ENCODE measurements around the gene KDM6A. TPM values are rescaled to one million over a fixed set of nuclear protein-coding genes. Genes with fewer than 3 reads are reported as not detected.
"Not testable (repeated sequence)": the region's sequence is repeated elsewhere in the genome, so short reads cannot be mapped to it uniquely, and the experiment has no call there.

Gene KDM6A
- total RNA-seq, 1 experiment from 2014 or later = 48.2 TPM

- H3K27me3 ChIP-seq (ENCODE audit: low read length) = no peaks in the 10 kb centered on the region
- H4K20me1 ChIP-seq (ENCODE audit: insufficient read depth, low read depth, low read length) = peaks cover 14% of the 10 kb centered on the region; the same call in 1 of the 2 replicates
- DNase-seq = no peak
- H2AFZ ChIP-seq (ENCODE audit: low read length) = no peak overlapping the region
- H3K4me2 ChIP-seq (ENCODE audit: low read depth, low read length, poor library complexity, severe bottlenecking) = peak overlapping the region; percentile 72
- H3K79me2 ChIP-seq (ENCODE audit: low read length) = peaks cover 88% of the 10 kb centered on the region
- no peaks in the 10 kb centered on the region for H3K9me2 ChIP-seq (replicated peaks; ENCODE audit: insufficient read depth, low read length)
- no peaks in the 10 kb centered on the region for H3K36me3 ChIP-seq (ENCODE audit: insufficient read depth, low read length)
- peak overlapping the region; percentile 88 for H3K27ac ChIP-seq (ENCODE audit: low read length)
- no peak overlapping the region; the same call in 1 of the 2 replicates for H3K9ac ChIP-seq (ENCODE audit: low read length)
- peaks cover 61% of the 10 kb centered on the region for H3K4me1 ChIP-seq (ENCODE audit: low read length)
- no peaks in the 10 kb centered on the region; the same call in 1 of the 2 replicates for H3K9me3 ChIP-seq (ENCODE audit: low read length)
- H3K4me3 ChIP-seq (ENCODE audit: low read length) = peak overlapping the region; percentile 56; the same call in 1 of the 2 replicates
Measured at GRCh38 chrX:44906542-44906941, 33.6 kb downstream of the KDM6A start.

GRCh38 chrX:44908153-44908552, 35.2 kb downstream of the KDM6A start:
- Histone ChIP-seq H3K9ac (ENCODE audit: low read length) (no peak overlapping the region), H3K9me2 (replicated peaks; ENCODE audit: insufficient read depth, low read length) (no peaks in the 10 kb centered on the region), H3K36me3 (ENCODE audit: insufficient read depth, low read length) (no peaks in the 10 kb centered on the region), H3K27me3 (ENCODE audit: low read length) (no peaks in the 10 kb centered on the region), H3K79me2 (ENCODE audit: low read length) (peaks cover 88% of the 10 kb centered on the region), H3K4me1 (ENCODE audit: low read length) (peaks cover 52% of the 10 kb centered on the region), H3K27ac (ENCODE audit: low read length) (0 out of 2 replicates have a peak overlapping the region, but pooled peaks have one; percentile 20), H3K4me3 (ENCODE audit: low read length) (no peak overlapping the region), H3K4me2 (ENCODE audit: low read depth, low read length, poor library complexity, severe bottlenecking) (no peak overlapping the region), H2AFZ (ENCODE audit: low read length) (no peak overlapping the region), H3K9me3 (ENCODE audit: low read length) (no peaks in the 10 kb centered on the region; the same call in 1 of the 2 replicates), H4K20me1 (ENCODE audit: insufficient read depth, low read depth, low read length) (peaks cover 3% of the 10 kb centered on the region; the same call in 1 of the 2 replicates)
- no peak for DNase-seq

GRCh38 chrX:44908827-44909226, 35.8 kb downstream of the KDM6A start:
- H2AFZ ChIP-seq (ENCODE audit: low read length) = no peak overlapping the region
- no peaks in the 10 kb centered on the region for H3K27me3 ChIP-seq (ENCODE audit: low read length)
- peaks cover 87% of the 10 kb centered on the region for H3K79me2 ChIP-seq (ENCODE audit: low read length)
- no peak overlapping the region for H3K4me2 ChIP-seq (ENCODE audit: low read depth, low read length, poor library complexity, severe bottlenecking)
- H3K27ac ChIP-seq (ENCODE audit: low read length) = no peak overlapping the region
- no peaks in the 10 kb centered on the region for H3K36me3 ChIP-seq (ENCODE audit: insufficient read depth, low read length)
- H4K20me1 ChIP-seq (ENCODE audit: insufficient read depth, low read depth, low read length) = no peaks in the 10 kb centered on the region
- H3K9ac ChIP-seq (ENCODE audit: low read length) = no peak overlapping the region
- H3K9me3 ChIP-seq (ENCODE audit: low read length) = no peaks in the 10 kb centered on the region; the same call in 1 of the 2 replicates
- H3K4me1 ChIP-seq (ENCODE audit: low read length) = peaks cover 46% of the 10 kb centered on the region
- no peak for DNase-seq
- H3K9me2 ChIP-seq (replicated peaks; ENCODE audit: insufficient read depth, low read length) = no peaks in the 10 kb centered on the region
- no peak overlapping the region for H3K4me3 ChIP-seq (ENCODE audit: low read length)

- not testable (repeated sequence) for H3K4me2 ChIP-seq (ENCODE audit: low read depth, low read length, poor library complexity, severe bottlenecking); H2AFZ ChIP-seq (ENCODE audit: low read length); H4K20me1 ChIP-seq (ENCODE audit: insufficient read depth, low read depth, low read length); H3K36me3 ChIP-seq (ENCODE audit: insufficient read depth, low read length); DNase-seq; H3K9me3 ChIP-seq (ENCODE audit: low read length); H3K9me2 ChIP-seq (replicated peaks; ENCODE audit: insufficient read depth, low read length); H3K9ac ChIP-seq (ENCODE audit: low read length); H3K27ac ChIP-seq (ENCODE audit: low read length); H3K27me3 ChIP-seq (ENCODE audit: low read length); H3K4me3 ChIP-seq (ENCODE audit: low read length)
- H3K79me2 ChIP-seq (ENCODE audit: low read length) = peaks cover 87% of the 10 kb centered on the region
- peaks cover 29% of the 10 kb centered on the region for H3K4me1 ChIP-seq (ENCODE audit: low read length)
Measured at GRCh38 chrX:44910508-44910907, 37.5 kb downstream of the KDM6A start.

GRCh38 chrX:44911074-44911600, 38.1 kb downstream of the KDM6A start:
- H3K4me1 ChIP-seq (ENCODE audit: low read length) = peaks cover 23% of the 10 kb centered on the region
- H2AFZ ChIP-seq (ENCODE audit: low read length); H4K20me1 ChIP-seq (ENCODE audit: insufficient read depth, low read depth, low read length); H3K9me2 ChIP-seq (replicated peaks; ENCODE audit: insufficient read depth, low read length); H3K9me3 ChIP-seq (ENCODE audit: low read length); DNase-seq; H3K4me2 ChIP-seq (ENCODE audit: low read depth, low read length, poor library complexity, severe bottlenecking); H3K27ac ChIP-seq (ENCODE audit: low read length); H3K36me3 ChIP-seq (ENCODE audit: insufficient read depth, low read length); H3K27me3 ChIP-seq (ENCODE audit: low read length); H3K9ac ChIP-seq (ENCODE audit: low read length); H3K4me3 ChIP-seq (ENCODE audit: low read length): not testable (repeated sequence)
- peaks cover 87% of the 10 kb centered on the region for H3K79me2 ChIP-seq (ENCODE audit: low read length)

- DNase-seq = no peak
- Histone ChIP-seq H3K4me1 (ENCODE audit: low read length) (peaks cover 19% of the 10 kb centered on the region), H3K36me3 (ENCODE audit: insufficient read depth, low read length) (no peaks in the 10 kb centered on the region), H3K4me2 (ENCODE audit: low read depth, low read length, poor library complexity, severe bottlenecking) (no peak overlapping the region), H3K4me3 (ENCODE audit: low read length) (no peak overlapping the region), H3K79me2 (ENCODE audit: low read length) (peaks cover 87% of the 10 kb centered on the region), H3K9me2 (replicated peaks; ENCODE audit: insufficient read depth, low read length) (no peaks in the 10 kb centered on the region), H3K9ac (ENCODE audit: low read length) (no peak overlapping the region), H4K20me1 (ENCODE audit: insufficient read depth, low read depth, low read length) (no peaks in the 10 kb centered on the region; the same call in 1 of the 2 replicates), H3K9me3 (ENCODE audit: low read length) (no peaks in the 10 kb centered on the region; the same call in 1 of the 2 replicates), H2AFZ (ENCODE audit: low read length) (no peak overlapping the region), H3K27me3 (ENCODE audit: low read length) (no peaks in the 10 kb centered on the region), H3K27ac (ENCODE audit: low read length) (no peak overlapping the region)
Measured at GRCh38 chrX:44913656-44914531, 40.9 kb downstream of the KDM6A start.

GRCh38 chrX:44914532-44915198, 41.7 kb downstream of the KDM6A start:
- Histone ChIP-seq H3K9ac (ENCODE audit: low read length) (no peak overlapping the region), H3K79me2 (ENCODE audit: low read length) (peaks cover 87% of the 10 kb centered on the region), H3K4me2 (ENCODE audit: low read depth, low read length, poor library complexity, severe bottlenecking) (no peak overlapping the region)

GRCh38 chrX:44915361-44915868, 42.4 kb downstream of the KDM6A start:
- no peak overlapping the region for H2AFZ ChIP-seq (ENCODE audit: low read length)
- no peak overlapping the region for H3K4me2 ChIP-seq (ENCODE audit: low read depth, low read length, poor library complexity, severe bottlenecking)
- H3K27me3 ChIP-seq (ENCODE audit: low read length) = no peaks in the 10 kb centered on the region
- no peak overlapping the region for H3K27ac ChIP-seq (ENCODE audit: low read length)
- DNase-seq = no peak
- H3K4me1 ChIP-seq (ENCODE audit: low read length) = peaks cover 19% of the 10 kb centered on the region
- H3K36me3 ChIP-seq (ENCODE audit: insufficient read depth, low read length) = no peaks in the 10 kb centered on the region
- no peaks in the 10 kb centered on the region for H3K9me2 ChIP-seq (replicated peaks; ENCODE audit: insufficient read depth, low read length)
- H3K9me3 ChIP-seq (ENCODE audit: low read length) = no peaks in the 10 kb centered on the region
- no peak overlapping the region for H3K9ac ChIP-seq (ENCODE audit: low read length)
- H3K4me3 ChIP-seq (ENCODE audit: low read length) = no peak overlapping the region
- no peaks in the 10 kb centered on the region; the same call in 1 of the 2 replicates for H4K20me1 ChIP-seq (ENCODE audit: insufficient read depth, low read depth, low read length)
- peaks cover 87% of the 10 kb centered on the region for H3K79me2 ChIP-seq (ENCODE audit: low read length)

More at GRCh38 chrX:44914532-44915198, 41.7 kb downstream of the KDM6A start:
- Histone ChIP-seq H3K27me3 (ENCODE audit: low read length) (no peaks in the 10 kb centered on the region), H3K4me3 (ENCODE audit: low read length) (no peak overlapping the region), H3K27ac (ENCODE audit: low read length) (no peak overlapping the region), H2AFZ (ENCODE audit: low read length) (no peak overlapping the region), H4K20me1 (ENCODE audit: insufficient read depth, low read depth, low read length) (no peaks in the 10 kb centered on the region; the same call in 1 of the 2 replicates), H3K9me3 (ENCODE audit: low read length) (no peaks in the 10 kb centered on the region; the same call in 1 of the 2 replicates), H3K9me2 (replicated peaks; ENCODE audit: insufficient read depth, low read length) (no peaks in the 10 kb centered on the region), H3K36me3 (ENCODE audit: insufficient read depth, low read length) (no peaks in the 10 kb centered on the region), H3K4me1 (ENCODE audit: low read length) (peaks cover 19% of the 10 kb centered on the region)
- no peak for DNase-seq
